Measurements from ENCODE around the gene TAS1R1.

GRCh38 chr1:6528492-6528891 is 26.6 kb upstream of the TAS1R1 start:
- TF ChIP-seq CTCF (IDR thresholded peaks at IDR 0.05; ENCODE audit: low read depth, low read length): no peak
- no peak for TF ChIP-seq MAX (IDR thresholded peaks at IDR 0.05; ENCODE audit: low read depth, low read length)
- TF ChIP-seq POLR2A (IDR thresholded peaks at IDR 0.05; ENCODE audit: extremely low read depth, insufficient read length): no peak

All from NB4 (cell line).